ENCODE results near the gene HIC1.

HIC1 gene

DNA sequence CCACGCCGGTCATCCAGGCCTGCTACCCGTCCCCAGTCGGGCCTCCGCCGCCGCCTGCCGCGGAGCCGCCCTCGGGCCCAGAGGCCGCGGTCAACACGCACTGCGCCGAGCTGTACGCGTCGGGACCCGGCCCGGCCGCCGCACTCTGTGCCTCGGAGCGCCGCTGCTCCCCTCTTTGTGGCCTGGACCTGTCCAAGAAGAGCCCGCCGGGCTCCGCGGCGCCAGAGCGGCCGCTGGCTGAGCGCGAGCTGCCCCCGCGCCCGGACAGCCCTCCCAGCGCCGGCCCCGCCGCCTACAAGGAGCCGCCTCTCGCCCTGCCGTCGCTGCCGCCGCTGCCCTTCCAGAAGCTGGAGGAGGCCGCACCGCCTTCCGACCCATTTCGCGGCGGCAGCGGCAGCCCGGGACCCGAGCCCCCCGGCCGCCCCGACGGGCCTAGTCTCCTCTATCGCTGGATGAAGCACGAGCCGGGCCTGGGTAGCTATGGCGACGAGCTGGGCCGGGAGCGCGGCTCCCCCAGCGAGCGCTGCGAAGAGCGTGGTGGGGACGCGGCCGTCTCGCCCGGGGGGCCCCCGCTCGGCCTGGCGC is 2.4 kb downstream of the HIC1 start:
- DNase-seq (ENCODE audit: low spot score), result peak; percentile 37
- in situ Hi-C loops (cut with MboI; ENCODE audit: low sequenced_read_pairs, unreplicated experiment), result no loop called here
- TF ChIP-seq CTCF (IDR thresholded peaks at IDR 0.05; ENCODE audit: borderline replicate concordance, control extremely low read depth, extremely low read depth, insufficient read depth, missing control alignments), result no peak

- TF ChIP-seq CTCF (IDR thresholded peaks at IDR 0.05; ENCODE audit: borderline replicate concordance, control extremely low read depth, extremely low read depth, insufficient read depth, missing control alignments), result peak; percentile 9
- in situ Hi-C loops (cut with MboI; ENCODE audit: low sequenced_read_pairs, unreplicated experiment), result no loop called here
- peak; percentile 40 for DNase-seq (ENCODE audit: low spot score)
These were observed 3.1 kb downstream of the HIC1 start for GRCh38 chr17:2057760-2058585.

GRCh38 chr17:2058586-2059546 is 4.0 kb downstream of the HIC1 start:
- DNase-seq (ENCODE audit: low spot score), result peak; percentile 81
- in situ Hi-C loops (cut with MboI; ENCODE audit: low sequenced_read_pairs, unreplicated experiment), result no loop called here
- peak; percentile 92 for TF ChIP-seq CTCF (IDR thresholded peaks at IDR 0.05; ENCODE audit: borderline replicate concordance, control extremely low read depth, extremely low read depth, insufficient read depth, missing control alignments)

- TF ChIP-seq CTCF (IDR thresholded peaks at IDR 0.05; ENCODE audit: borderline replicate concordance, control extremely low read depth, extremely low read depth, insufficient read depth, missing control alignments), result no peak
- DNase-seq (ENCODE audit: low spot score), result no peak
- in situ Hi-C loops (cut with MboI; ENCODE audit: low sequenced_read_pairs, unreplicated experiment), result no loop called here
These were observed 4.9 kb downstream of the HIC1 start for GRCh38 chr17:2059547-2060384.

DNA sequence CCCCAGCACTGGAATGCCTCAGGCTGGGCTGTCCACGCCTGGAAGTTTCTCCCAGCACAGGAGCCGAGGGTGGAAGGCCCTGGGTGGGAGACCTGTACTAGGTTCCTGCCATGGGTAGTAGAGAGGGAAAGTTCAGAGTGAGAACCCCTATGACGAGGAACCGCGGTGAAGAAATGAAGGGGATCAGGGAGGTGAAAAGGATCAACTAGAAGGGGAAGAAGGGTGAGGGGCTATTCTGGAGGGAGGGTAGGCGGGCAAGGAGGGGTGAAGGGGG is 5.4 kb downstream of the HIC1 start:
- no peak for TF ChIP-seq CTCF (IDR thresholded peaks at IDR 0.05; ENCODE audit: borderline replicate concordance, control extremely low read depth, extremely low read depth, insufficient read depth, missing control alignments)
- no peak for DNase-seq (ENCODE audit: low spot score)
- in situ Hi-C loops (cut with MboI; ENCODE audit: low sequenced_read_pairs, unreplicated experiment), result no loop called here

All from GM13976 (cell line).